Measurements from ENCODE around the gene LTBP3. TPM values are rescaled to one million over a fixed set of nuclear protein-coding genes. Genes with fewer than 3 reads are reported as not detected.
A peak's percentile ranks its signal among the peaks of the same experiment; 100 is the strongest.

LTBP3 gene
- total and polyA plus RNA-seq, 11 donors: 26.3 to 125 (median 75.6) TPM

GRCh38 chr11:65501472-65502273 lies 56.5 kb downstream of the LTBP3 start:
- TF ChIP-seq, protein P1, sequence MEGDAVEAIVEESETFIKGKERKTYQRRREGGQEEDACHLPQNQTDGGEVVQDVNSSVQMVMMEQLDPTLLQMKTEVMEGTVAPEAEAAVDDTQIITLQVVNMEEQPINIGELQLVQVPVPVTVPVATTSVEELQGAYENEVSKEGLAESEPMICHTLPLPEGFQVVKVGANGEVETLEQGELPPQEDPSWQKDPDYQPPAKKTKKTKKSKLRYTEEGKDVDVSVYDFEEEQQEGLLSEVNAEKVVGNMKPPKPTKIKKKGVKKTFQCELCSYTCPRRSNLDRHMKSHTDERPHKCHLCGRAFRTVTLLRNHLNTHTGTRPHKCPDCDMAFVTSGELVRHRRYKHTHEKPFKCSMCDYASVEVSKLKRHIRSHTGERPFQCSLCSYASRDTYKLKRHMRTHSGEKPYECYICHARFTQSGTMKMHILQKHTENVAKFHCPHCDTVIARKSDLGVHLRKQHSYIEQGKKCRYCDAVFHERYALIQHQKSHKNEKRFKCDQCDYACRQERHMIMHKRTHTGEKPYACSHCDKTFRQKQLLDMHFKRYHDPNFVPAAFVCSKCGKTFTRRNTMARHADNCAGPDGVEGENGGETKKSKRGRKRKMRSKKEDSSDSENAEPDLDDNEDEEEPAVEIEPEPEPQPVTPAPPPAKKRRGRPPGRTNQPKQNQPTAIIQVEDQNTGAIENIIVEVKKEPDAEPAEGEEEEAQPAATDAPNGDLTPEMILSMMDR (IDR thresholded peaks at IDR 0.05): no peak
- TF ChIP-seq POLR2A (IDR thresholded peaks at IDR 0.05): peak in 1 of 2 donors; percentile 9
- intact Hi-C loops (cut with DNase I): no loop called here
- H3K27me3 ChIP-seq: no peaks in the 10 kb centered on the region
- H3K36me3 ChIP-seq: peaks cover 15 to 66% (median 56%) of the 10 kb centered on the region in 9 donors
- WGBS, 4 donors: 0 to 1% (median 0%) methylated on average over 3 of the region's 3 CpGs
- no peaks in the 10 kb centered on the region for H3K9me3 ChIP-seq
- DNase-seq (peak in 1 of 5 donors; percentile 18), ATAC-seq (no peak)
- peak overlapping the region; percentile 70 to 90 (median 81) for H3K4me3 ChIP-seq
- H3K27ac ChIP-seq: peak overlapping the region; percentile 90 to 100 (median 99)
- H3K4me1 ChIP-seq: peaks cover 0 to 36% (median 22%) of the 10 kb centered on the region in 12 donors

DNA sequence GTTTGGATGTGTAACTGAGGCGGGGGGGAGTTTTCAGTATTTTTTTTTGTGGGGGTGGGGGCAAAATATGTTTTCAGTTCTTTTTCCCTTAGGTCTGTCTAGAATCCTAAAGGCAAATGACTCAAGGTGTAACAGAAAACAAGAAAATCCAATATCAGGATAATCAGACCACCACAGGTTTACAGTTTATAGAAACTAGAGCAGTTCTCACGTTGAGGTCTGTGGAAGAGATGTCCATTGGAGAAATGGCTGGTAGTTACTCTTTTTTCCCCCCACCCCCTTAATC lies 57.0 kb downstream of the LTBP3 start:
- intact Hi-C loops (cut with DNase I): no loop called here
- ATAC-seq (no peak), DNase-seq (no peak)
- TF ChIP-seq, protein P1 (IDR thresholded peaks at IDR 0.05): no peak
- peak in 1 of 2 donors; percentile 25 for TF ChIP-seq POLR2A (IDR thresholded peaks at IDR 0.05)
- H3K36me3 ChIP-seq: peaks cover 15 to 60% (median 50%) of the 10 kb centered on the region in 9 donors
- H3K27me3 ChIP-seq: no peaks in the 10 kb centered on the region
- H3K4me1 ChIP-seq: peaks cover 0 to 36% (median 24%) of the 10 kb centered on the region in 12 donors
- WGBS, 4 donors: 0 to 2% (median 0%) methylated on average over 2 of the region's 2 CpGs
- peak overlapping the region; percentile 70 to 90 (median 81) for H3K4me3 ChIP-seq
- no peaks in the 10 kb centered on the region for H3K9me3 ChIP-seq
- H3K27ac ChIP-seq: peak overlapping the region; percentile 90 to 100 (median 99)

DNA sequence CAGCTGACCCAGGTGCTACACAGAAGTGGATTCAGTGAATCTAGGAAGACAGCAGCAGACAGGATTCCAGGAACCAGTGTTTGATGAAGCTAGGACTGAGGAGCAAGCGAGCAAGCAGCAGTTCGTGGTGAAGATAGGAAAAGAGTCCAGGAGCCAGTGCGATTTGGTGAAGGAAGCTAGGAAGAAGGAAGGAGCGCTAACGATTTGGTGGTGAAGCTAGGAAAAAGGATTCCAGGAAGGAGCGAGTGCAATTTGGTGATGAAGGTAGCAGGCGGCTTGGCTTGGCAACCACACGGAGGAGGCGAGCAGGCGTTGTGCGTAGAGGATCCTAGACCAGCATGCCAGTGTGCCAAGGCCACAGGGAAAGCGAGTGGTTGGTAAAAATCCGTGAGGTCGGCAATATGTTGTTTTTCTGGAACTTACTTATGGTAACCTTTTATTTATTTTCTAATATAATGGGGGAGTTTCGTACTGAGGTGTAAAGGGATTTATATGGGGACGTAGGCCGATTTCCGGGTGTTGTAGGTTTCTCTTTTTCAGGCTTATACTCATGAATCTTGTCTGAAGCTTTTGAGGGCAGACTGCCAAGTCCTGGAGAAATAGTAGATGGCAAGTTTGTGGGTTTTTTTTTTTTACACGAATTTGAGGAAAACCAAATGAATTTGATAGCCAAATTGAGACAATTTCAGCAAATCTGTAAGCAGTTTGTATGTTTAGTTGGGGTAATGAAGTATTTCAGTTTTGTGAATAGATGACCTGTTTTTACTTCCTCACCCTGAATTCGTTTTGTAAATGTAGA lies 57.6 kb downstream of the LTBP3 start:
- peak overlapping the region; percentile 90 to 100 (median 99) for H3K27ac ChIP-seq
- peak overlapping the region; percentile 70 to 90 (median 81) for H3K4me3 ChIP-seq
- intact Hi-C loops (cut with DNase I): no loop called here
- peak in 2 of 5 donors; percentile 42 to 46 for DNase-seq
- WGBS, 4 donors: 0 to 1% (median 0%) methylated on average over 20 of the region's 20 CpGs
- no peaks in the 10 kb centered on the region for H3K27me3 ChIP-seq
- TF ChIP-seq POLR2A (IDR thresholded peaks at IDR 0.05): peak; percentile 18 to 75
- TF ChIP-seq, protein P1 (IDR thresholded peaks at IDR 0.05): no peak
- peaks cover 15 to 55% (median 45%) of the 10 kb centered on the region in 9 donors for H3K36me3 ChIP-seq
- ATAC-seq: no peak
- H3K4me1 ChIP-seq: peaks cover 4 to 36% (median 27%) of the 10 kb centered on the region in 12 donors
- no peaks in the 10 kb centered on the region for H3K9me3 ChIP-seq

Data from heart left ventricle (tissue), 16 donors.